ENCODE data around the gene SMAGP.

GRCh38 chr12:51217968-51218606 lies 52.1 kb downstream of the SMAGP start, which contains the start of gene POU6F1:
- no peak for TF ChIP-seq ZBTB3 (CRISPR knock-in tag; IDR thresholded peaks at IDR 0.05; ENCODE audit: borderline replicate concordance, low read depth)
- TF ChIP-seq HDAC2 (CRISPR knock-in tag; IDR thresholded peaks at IDR 0.05), result no peak
- TF ChIP-seq, protein P1, sequence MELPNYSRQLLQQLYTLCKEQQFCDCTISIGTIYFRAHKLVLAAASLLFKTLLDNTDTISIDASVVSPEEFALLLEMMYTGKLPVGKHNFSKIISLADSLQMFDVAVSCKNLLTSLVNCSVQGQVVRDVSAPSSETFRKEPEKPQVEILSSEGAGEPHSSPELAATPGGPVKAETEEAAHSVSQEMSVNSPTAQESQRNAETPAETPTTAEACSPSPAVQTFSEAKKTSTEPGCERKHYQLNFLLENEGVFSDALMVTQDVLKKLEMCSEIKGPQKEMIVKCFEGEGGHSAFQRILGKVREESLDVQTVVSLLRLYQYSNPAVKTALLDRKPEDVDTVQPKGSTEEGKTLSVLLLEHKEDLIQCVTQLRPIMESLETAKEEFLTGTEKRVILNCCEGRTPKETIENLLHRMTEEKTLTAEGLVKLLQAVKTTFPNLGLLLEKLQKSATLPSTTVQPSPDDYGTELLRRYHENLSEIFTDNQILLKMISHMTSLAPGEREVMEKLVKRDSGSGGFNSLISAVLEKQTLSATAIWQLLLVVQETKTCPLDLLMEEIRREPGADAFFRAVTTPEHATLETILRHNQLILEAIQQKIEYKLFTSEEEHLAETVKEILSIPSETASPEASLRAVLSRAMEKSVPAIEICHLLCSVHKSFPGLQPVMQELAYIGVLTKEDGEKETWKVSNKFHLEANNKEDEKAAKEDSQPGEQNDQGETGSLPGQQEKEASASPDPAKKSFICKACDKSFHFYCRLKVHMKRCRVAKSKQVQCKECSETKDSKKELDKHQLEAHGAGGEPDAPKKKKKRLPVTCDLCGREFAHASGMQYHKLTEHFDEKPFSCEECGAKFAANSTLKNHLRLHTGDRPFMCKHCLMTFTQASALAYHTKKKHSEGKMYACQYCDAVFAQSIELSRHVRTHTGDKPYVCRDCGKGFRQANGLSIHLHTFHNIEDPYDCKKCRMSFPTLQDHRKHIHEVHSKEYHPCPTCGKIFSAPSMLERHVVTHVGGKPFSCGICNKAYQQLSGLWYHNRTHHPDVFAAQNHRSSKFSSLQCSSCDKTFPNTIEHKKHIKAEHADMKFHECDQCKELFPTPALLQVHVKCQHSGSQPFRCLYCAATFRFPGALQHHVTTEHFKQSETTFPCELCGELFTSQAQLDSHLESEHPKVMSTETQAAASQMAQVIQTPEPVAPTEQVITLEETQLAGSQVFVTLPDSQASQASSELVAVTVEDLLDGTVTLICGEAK (IDR thresholded peaks at IDR 0.05), result no peak
- TF ChIP-seq, protein P1 (CRISPR knock-in tag; IDR thresholded peaks at IDR 0.05), result no peak
- TF ChIP-seq ZFX (CRISPR knock-in tag; IDR thresholded peaks at IDR 0.05; ENCODE audit: low read depth), result no peak; the same call in 1 of the 2 replicates
- TF ChIP-seq CHD2 (IDR thresholded peaks at IDR 0.05; ENCODE audit: low read depth, low read length), result no peak
- no peak for TF ChIP-seq NR3C1 (CRISPR knock-in tag; IDR thresholded peaks at IDR 0.05)
- no peak for TF ChIP-seq POLR2AphosphoS5 (IDR thresholded peaks at IDR 0.05; ENCODE audit: low read depth, low read length)
- no peak for TF ChIP-seq JUN (CRISPR knock-in tag; IDR thresholded peaks at IDR 0.05)

Data from HepG2 (cell line).